SJCRH30 (cell line): ENCODE data around the gene DAPK1. TPM values are rescaled to one million over a fixed set of nuclear protein-coding genes. Genes with fewer than 3 reads are reported as not detected.
A peak's percentile ranks its signal among the peaks of the same experiment; 100 is the strongest.

ENCODE experiments used
- DNase-seq, 2 experiments: peaks; one replicate each; pipeline ENCODE4 v3.0.0-alpha.2; 2015 to 2020
- H3K27ac ChIP-seq: fragments of 250-450 bp; sonication (Bioruptor Pico); 2 replicates; pipeline ENCODE4 v1.5.1; 2020; ENCODE audit warnings: mild to moderate bottlenecking, moderate library complexity
- H3K27me3 ChIP-seq: fragments of 250-450 bp; sonication (Bioruptor Pico); 2 replicates; pipeline ENCODE4 v1.5.1; 2020; ENCODE audit warnings: mild to moderate bottlenecking, moderate library complexity
- H3K36me3 ChIP-seq: fragments of 250-450 bp; sonication (Bioruptor Pico); 2 replicates; pipeline ENCODE4 v1.5.1; 2020; ENCODE audit warnings: mild to moderate bottlenecking, moderate library complexity
- H3K4me1 ChIP-seq: fragments of 250-450 bp; sonication (Bioruptor Pico); 2 replicates; pipeline ENCODE4 v1.5.1; 2020; ENCODE audit warnings: mild to moderate bottlenecking, moderate library complexity
- H3K4me3 ChIP-seq: fragments of 250-450 bp; sonication (Bioruptor Pico); 2 replicates; pipeline ENCODE4 v1.5.1; 2020; ENCODE audit warnings: mild to moderate bottlenecking, moderate library complexity
- H3K9me3 ChIP-seq: fragments of 250-450 bp; sonication (Bioruptor Pico); replicated peaks from 2 replicates; pipeline ENCODE4 v1.5.1; 2020; ENCODE audit warnings: mild to moderate bottlenecking, moderate library complexity
- total RNA-seq: library from RNA; depleted of rRNA; stranded (reverse); fragments of >200 nt; shearing (Covaris generic); gene quantifications from 2 replicates; pipeline ENCODE4 v1.2.3, GENCODE V29; 2014

DAPK1 gene
- total RNA-seq, 1 experiment from 2014 or later, result 73.5 TPM

- DNase-seq, result no peak
- Histone ChIP-seq H3K27ac (no peak overlapping the region), H3K27me3 (no peaks in the 10 kb centered on the region), H3K4me1 (peaks cover 12% of the 10 kb centered on the region), H3K4me3 (no peak overlapping the region), H3K9me3 (no peaks in the 10 kb centered on the region), H3K36me3 (no peaks in the 10 kb centered on the region)
Observed at GRCh38 chr9:87586731-87587355, 89.2 kb downstream of the DAPK1 start.

- peaks cover 12% of the 10 kb centered on the region for H3K4me1 ChIP-seq
- DNase-seq, result no peak
- H3K36me3 ChIP-seq, result no peaks in the 10 kb centered on the region
- H3K27me3 ChIP-seq, result no peaks in the 10 kb centered on the region
- no peak overlapping the region for H3K27ac ChIP-seq
- no peak overlapping the region for H3K4me3 ChIP-seq
- no peaks in the 10 kb centered on the region for H3K9me3 ChIP-seq
Observed at GRCh38 chr9:87587356-87587745, 89.7 kb downstream of the DAPK1 start.

GRCh38 chr9:87587864-87588263, 90.2 kb downstream of the DAPK1 start:
- no peaks in the 10 kb centered on the region for H3K9me3 ChIP-seq
- DNase-seq, result no peak
- no peak overlapping the region for H3K4me3 ChIP-seq
- peaks cover 16% of the 10 kb centered on the region for H3K4me1 ChIP-seq
- no peaks in the 10 kb centered on the region for H3K27me3 ChIP-seq
- H3K27ac ChIP-seq, result no peak overlapping the region
- no peaks in the 10 kb centered on the region for H3K36me3 ChIP-seq

- DNase-seq, result peak in 1 of 2 experiments; percentile 49
- Histone ChIP-seq H3K4me3 (no peak overlapping the region), H3K36me3 (no peaks in the 10 kb centered on the region), H3K27me3 (no peaks in the 10 kb centered on the region), H3K27ac (no peak overlapping the region), H3K9me3 (no peaks in the 10 kb centered on the region), H3K4me1 (peaks cover 17% of the 10 kb centered on the region)
Observed at GRCh38 chr9:87588339-87588738, 90.7 kb downstream of the DAPK1 start.

- DNase-seq, result no peak
- no peaks in the 10 kb centered on the region for H3K27me3 ChIP-seq
- H3K9me3 ChIP-seq, result no peaks in the 10 kb centered on the region
- no peak overlapping the region for H3K27ac ChIP-seq
- no peaks in the 10 kb centered on the region for H3K36me3 ChIP-seq
- peaks cover 17% of the 10 kb centered on the region for H3K4me1 ChIP-seq
- no peak overlapping the region for H3K4me3 ChIP-seq
Observed at GRCh38 chr9:87590996-87591395, 93.3 kb downstream of the DAPK1 start.

GRCh38 chr9:87592554-87593358, 95.1 kb downstream of the DAPK1 start:
- Histone ChIP-seq H3K27me3 (no peaks in the 10 kb centered on the region), H3K4me3 (no peak overlapping the region), H3K36me3 (no peaks in the 10 kb centered on the region), H3K4me1 (peaks cover 29% of the 10 kb centered on the region), H3K9me3 (no peaks in the 10 kb centered on the region), H3K27ac (peak overlapping the region; percentile 10; the same call in 1 of the 2 replicates)
- DNase-seq, result peak; percentile 53 to 62

- Histone ChIP-seq H3K27ac (no peak overlapping the region), H3K27me3 (no peaks in the 10 kb centered on the region), H3K4me1 (peaks cover 25% of the 10 kb centered on the region), H3K4me3 (no peak overlapping the region), H3K9me3 (no peaks in the 10 kb centered on the region), H3K36me3 (no peaks in the 10 kb centered on the region)
- DNase-seq, result no peak
Observed at GRCh38 chr9:87593359-87593980, 95.8 kb downstream of the DAPK1 start.

GRCh38 chr9:87594194-87594593, 96.5 kb downstream of the DAPK1 start:
- Histone ChIP-seq H3K4me1 (peaks cover 29% of the 10 kb centered on the region), H3K36me3 (no peaks in the 10 kb centered on the region), H3K27ac (no peak overlapping the region), H3K4me3 (no peak overlapping the region), H3K27me3 (no peaks in the 10 kb centered on the region), H3K9me3 (no peaks in the 10 kb centered on the region)
- no peak for DNase-seq

- peaks cover 34% of the 10 kb centered on the region for H3K4me1 ChIP-seq
- no peaks in the 10 kb centered on the region for H3K27me3 ChIP-seq
- H3K27ac ChIP-seq, result no peak overlapping the region
- H3K36me3 ChIP-seq, result no peaks in the 10 kb centered on the region
- no peak for DNase-seq
- H3K9me3 ChIP-seq, result no peaks in the 10 kb centered on the region
- no peak overlapping the region for H3K4me3 ChIP-seq
Observed at GRCh38 chr9:87594662-87595061, 97.0 kb downstream of the DAPK1 start.

- Histone ChIP-seq H3K9me3 (no peaks in the 10 kb centered on the region), H3K4me1 (peaks cover 43% of the 10 kb centered on the region), H3K27ac (no peak overlapping the region), H3K4me3 (no peak overlapping the region), H3K36me3 (no peaks in the 10 kb centered on the region), H3K27me3 (no peaks in the 10 kb centered on the region)
- no peak for DNase-seq
Observed at GRCh38 chr9:87595610-87596009, 97.9 kb downstream of the DAPK1 start.

- H3K27ac ChIP-seq, result 0 out of 2 replicates have a peak overlapping the region, but pooled peaks have one; percentile 5
- DNase-seq, result peak; percentile 70 to 81
- peaks cover 48% of the 10 kb centered on the region for H3K4me1 ChIP-seq
- H3K27me3 ChIP-seq, result no peaks in the 10 kb centered on the region
- H3K4me3 ChIP-seq, result no peak overlapping the region
- no peaks in the 10 kb centered on the region for H3K9me3 ChIP-seq
- H3K36me3 ChIP-seq, result no peaks in the 10 kb centered on the region
Observed at GRCh38 chr9:87596862-87597261, 99.2 kb downstream of the DAPK1 start.

GRCh38 chr9:87597710-87598443, 100.2 kb downstream of the DAPK1 start:
- H3K9me3 ChIP-seq, result no peaks in the 10 kb centered on the region
- H3K27me3 ChIP-seq, result no peaks in the 10 kb centered on the region
- peaks cover 48% of the 10 kb centered on the region for H3K4me1 ChIP-seq
- H3K36me3 ChIP-seq, result no peaks in the 10 kb centered on the region
- H3K4me3 ChIP-seq, result no peak overlapping the region
- H3K27ac ChIP-seq, result no peak overlapping the region
- DNase-seq, result no peak

- Histone ChIP-seq H3K27me3 (no peaks in the 10 kb centered on the region), H3K4me1 (peaks cover 61% of the 10 kb centered on the region), H3K9me3 (no peaks in the 10 kb centered on the region), H3K36me3 (peaks cover 4% of the 10 kb centered on the region; the same call in 1 of the 2 replicates), H3K27ac (peak overlapping the region; percentile 73), H3K4me3 (peak overlapping the region; percentile 19)
- DNase-seq, result peak; percentile 69 to 86
Observed at GRCh38 chr9:87599901-87600610, 102.4 kb downstream of the DAPK1 start.

- DNase-seq, result no peak
- H3K9me3 ChIP-seq, result no peaks in the 10 kb centered on the region
- peaks cover 72% of the 10 kb centered on the region for H3K4me1 ChIP-seq
- peak overlapping the region; percentile 73 for H3K27ac ChIP-seq
- peaks cover 8% of the 10 kb centered on the region; the same call in 1 of the 2 replicates for H3K36me3 ChIP-seq
- H3K27me3 ChIP-seq, result no peaks in the 10 kb centered on the region
- H3K4me3 ChIP-seq, result no peak overlapping the region
Observed at GRCh38 chr9:87601176-87601575, 103.5 kb downstream of the DAPK1 start.
